Erythroblast (primary cell): ENCODE data around the gene CCP110.

Experiments
- GATA1 ChIP-seq: IDR thresholded peaks from 2 replicates; pipeline ENCODE4 v1.6.1; 2011; ENCODE audit warnings: low read depth, mild to moderate bottlenecking, control low read depth, low read length, moderate library complexity
- POLR2A ChIP-seq: IDR thresholded peaks from 2 replicates; pipeline ENCODE4 v1.6.1; 2011; ENCODE audit warnings: mild to moderate bottlenecking, low read length

- no peak for TF ChIP-seq POLR2A
- TF ChIP-seq GATA1, result no peak
These were observed 66.1 kb downstream of the CCP110 start for GRCh38 chr16:19589771-19590302.
